Jurkat, Clone E6-1 (cell line): Measurements from ENCODE around the gene TMEM255B. TPM values are rescaled to one million over a fixed set of nuclear protein-coding genes. Genes with fewer than 3 reads are reported as not detected.
"Not testable (repeated sequence)": the region's sequence is repeated elsewhere in the genome, so short reads cannot be mapped to it uniquely, and the experiment has no call there.

Source experiments
- DNase-seq: peaks from one replicate; pipeline ENCODE4 v3.0.0-alpha.2; 2011; ENCODE audit warnings: low read depth, low spot score
- H3K4me3 ChIP-seq: 2 replicates; pipeline ENCODE4 v1.5.1; 2011; ENCODE audit warnings: mild to moderate bottlenecking, low read length, control low read depth, moderate library complexity
- polyA plus RNA-seq: library from polyadenylated mRNA; unstranded; fragments of >200 nt; gene quantifications from one replicate; pipeline ENCODE4 v1.2.1, GENCODE V29; 2012; ENCODE audit warnings: missing spikeins; ENCODE audit not compliant: insufficient read length, insufficient read depth

The TMEM255B gene
- polyA plus RNA-seq, result 4.1 TPM

GRCh38 chr13:113758651-113759524 lies at the start of gene TMEM255B:
TMEM255B (plus strand) TSS chr13:113759226; CDS start chr13:113759270, 44 bp downstream.
- H3K4me3 ChIP-seq, result peak within 1 kb of the TSS; percentile 42
- DNase-seq, result no peak

GRCh38 chr13:113722921-113723320 lies 36.1 kb upstream of the TMEM255B start:
- no peak for DNase-seq
- no peak overlapping the region for H3K4me3 ChIP-seq

GRCh38 chr13:113723410-113724015 lies 35.5 kb upstream of the TMEM255B start:
- H3K4me3 ChIP-seq, result no peak overlapping the region
- DNase-seq, result no peak

GRCh38 chr13:113724016-113724758 lies 34.8 kb upstream of the TMEM255B start:
- H3K4me3 ChIP-seq, result no peak overlapping the region
- no peak for DNase-seq

GRCh38 chr13:113724780-113725315 lies 34.2 kb upstream of the TMEM255B start:
- no peak overlapping the region for H3K4me3 ChIP-seq
- no peak for DNase-seq

GRCh38 chr13:113725329-113726105 lies 33.5 kb upstream of the TMEM255B start:
- DNase-seq, H3K4me3 ChIP-seq: not testable (repeated sequence)

- not testable (repeated sequence) for H3K4me3 ChIP-seq, DNase-seq
Measured at GRCh38 chr13:113726106-113726821, 32.8 kb upstream of the TMEM255B start.

GRCh38 chr13:113726961-113727411 lies 32.0 kb upstream of the TMEM255B start:
- DNase-seq, result no peak
- H3K4me3 ChIP-seq, result no peak overlapping the region

GRCh38 chr13:113728571-113729054 lies 30.4 kb upstream of the TMEM255B start:
- no peak overlapping the region for H3K4me3 ChIP-seq
- no peak for DNase-seq

- DNase-seq, result no peak
- H3K4me3 ChIP-seq, result no peak overlapping the region
Measured at GRCh38 chr13:113729187-113730019, 29.6 kb upstream of the TMEM255B start.

GRCh38 chr13:113730258-113730691 lies 28.8 kb upstream of the TMEM255B start:
- DNase-seq, result no peak
- H3K4me3 ChIP-seq, result no peak overlapping the region

- no peak for DNase-seq
Measured at GRCh38 chr13:113730831-113731191, 28.2 kb upstream of the TMEM255B start.

GRCh38 chr13:113731192-113732175 lies 27.5 kb upstream of the TMEM255B start:
- H3K4me3 ChIP-seq, result no peak overlapping the region
- DNase-seq, result no peak

More at GRCh38 chr13:113730831-113731191, 28.2 kb upstream of the TMEM255B start:
- no peak overlapping the region for H3K4me3 ChIP-seq

GRCh38 chr13:113732176-113732960 lies 26.7 kb upstream of the TMEM255B start:
- no peak overlapping the region for H3K4me3 ChIP-seq
- DNase-seq, result no peak
